ENCODE measurements around the gene CCDC7. TPM values are rescaled to one million over a fixed set of nuclear protein-coding genes. Genes with fewer than 3 reads are reported as not detected.

The CCDC7 gene
- total and polyA plus RNA-seq, 2 experiments from 2014 or later: 0.83 to 1.6 TPM

GRCh38 chr10:32923849-32924248, 477.9 kb downstream of the CCDC7 start (continued):
- TF ChIP-seq ZNF462 (CRISPR knock-in tag; IDR thresholded peaks at IDR 0.05): no peak

Other genes starting within 250 kb of the CCDC7 start
- gene EPC1, start 99.0 kb upstream of the CCDC7 start, total RNA-seq (2014; rRNA removed; shearing (Covaris generic)): 15.8 and 25.9 TPM in 2 replicates
- gene EPC1, start 99.0 kb upstream of the CCDC7 start, polyA plus RNA-seq (2016; fragmentation: Nextera tagmentation; extraction: Ambion mirVana): 24.1 and 24.5 TPM in 2 replicates

Data from GM23338 (cell line).